Stimulated activated CD8-positive, alpha-beta memory T cell treated with anti-CD3 and anti-CD28 coated beads, Interleukin-4, amount 100 ng/mL, for 4 hours (primary cell): ENCODE results near the gene PROX1.
"Not testable (repeated sequence)": the region's sequence is repeated elsewhere in the genome, so short reads cannot be mapped to it uniquely, and the experiment has no call there.

Source experiments
- DNase-seq, 2 donors: peaks; one replicate each; pipeline ENCODE4 v3.0.0-alpha.2; 2020; ENCODE audit warnings: low read depth in 2 of 2, low spot score in 1 of 2

Gene PROX1

DNA sequence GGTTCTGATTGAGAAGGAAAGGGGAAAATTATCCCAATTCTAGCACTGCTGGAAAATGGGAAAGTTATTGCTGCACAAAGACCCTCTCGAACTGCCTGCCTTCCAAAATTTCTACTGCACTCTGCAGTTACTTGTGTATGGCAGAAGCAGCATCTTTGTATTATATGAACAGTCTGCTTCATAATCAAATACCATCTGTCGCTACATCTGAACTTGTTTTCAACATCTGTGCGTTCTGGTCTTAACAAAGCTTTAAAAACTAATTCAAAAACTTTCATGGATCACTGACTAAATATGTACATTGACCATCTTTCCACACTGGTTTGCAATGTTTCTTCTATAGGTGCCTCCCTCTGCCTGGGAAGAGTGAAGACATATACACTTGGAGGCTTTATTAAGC is 79.2 kb downstream of the PROX1 start:
- no peak for DNase-seq

DNA sequence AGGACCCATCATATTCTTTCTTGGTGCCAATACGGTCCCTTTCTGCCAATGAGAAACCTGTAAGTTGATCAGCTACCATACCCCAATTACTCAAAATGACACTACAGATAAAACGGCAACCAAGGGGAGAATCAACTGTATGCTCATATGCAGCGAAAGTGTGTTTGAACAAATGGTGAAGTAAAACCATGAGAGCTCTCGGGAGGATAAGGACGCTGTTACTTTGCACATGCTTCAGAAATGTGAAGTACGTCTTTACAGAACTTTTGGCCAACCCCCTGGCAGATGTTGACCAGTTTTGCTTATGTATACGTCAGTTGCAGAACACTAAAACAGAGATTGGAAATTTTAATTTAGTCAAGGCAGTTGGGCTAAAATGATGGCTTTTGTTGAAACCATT is 79.6 kb downstream of the PROX1 start:
- DNase-seq: no peak

DNA sequence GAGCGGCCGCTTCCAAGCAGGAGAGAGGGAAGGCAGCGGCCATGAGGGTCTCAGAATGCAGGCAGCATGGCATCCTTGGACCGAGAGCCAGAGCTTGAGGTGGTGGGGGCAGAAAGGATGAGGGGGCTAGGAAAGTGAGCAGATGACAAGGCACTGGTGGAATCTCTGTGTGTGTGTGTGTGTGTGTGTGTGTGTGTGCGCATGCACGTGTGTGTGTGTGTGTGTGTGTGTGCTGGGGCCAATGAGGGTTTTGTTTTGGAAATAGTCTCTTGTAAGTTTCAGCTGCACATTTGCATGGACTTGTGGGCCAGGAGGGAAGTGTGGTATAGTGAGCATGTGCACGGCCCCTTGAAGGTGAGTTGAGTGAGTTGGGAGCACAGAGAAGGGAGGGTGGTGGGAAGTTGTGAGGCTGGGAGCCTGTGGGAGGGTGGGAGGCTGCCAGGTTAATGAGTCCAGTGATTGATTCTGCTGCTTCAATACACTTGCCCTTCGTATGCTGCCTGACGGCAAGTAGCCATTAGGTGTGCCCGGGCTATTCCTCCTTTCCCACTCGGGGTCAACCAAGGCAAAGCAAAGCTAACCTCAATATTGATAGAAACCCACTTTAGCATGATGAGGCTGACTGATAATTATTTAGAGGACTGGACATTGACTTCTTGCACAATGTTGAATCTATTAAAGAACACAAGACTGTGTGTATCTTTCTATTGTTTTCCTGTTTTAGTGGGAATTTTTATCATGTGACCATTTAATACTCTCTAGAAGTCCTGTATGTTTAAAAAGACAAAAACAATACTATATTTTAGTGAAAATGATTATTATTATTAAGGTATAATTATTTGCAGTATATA is 80.3 kb downstream of the PROX1 start:
- DNase-seq: no peak

DNA sequence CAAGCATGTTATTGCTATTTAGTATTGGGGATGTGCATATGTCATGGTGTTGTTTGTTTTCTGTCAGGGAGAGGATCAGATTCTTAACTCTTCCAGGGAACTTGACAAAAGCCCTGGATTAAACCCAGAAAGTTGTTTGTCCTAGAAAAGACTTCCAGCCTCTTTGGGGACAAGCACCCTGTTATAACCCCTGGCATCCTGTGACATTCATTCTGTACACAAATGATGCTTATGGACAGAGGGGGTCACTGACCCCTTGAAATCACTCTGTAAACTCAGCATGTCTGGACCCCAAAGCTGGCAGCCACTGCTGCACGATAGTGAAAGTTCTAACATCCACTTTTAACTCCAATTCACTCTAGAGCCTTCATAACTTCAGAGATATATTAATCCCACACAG is 81.2 kb downstream of the PROX1 start:
- no peak for DNase-seq

DNA sequence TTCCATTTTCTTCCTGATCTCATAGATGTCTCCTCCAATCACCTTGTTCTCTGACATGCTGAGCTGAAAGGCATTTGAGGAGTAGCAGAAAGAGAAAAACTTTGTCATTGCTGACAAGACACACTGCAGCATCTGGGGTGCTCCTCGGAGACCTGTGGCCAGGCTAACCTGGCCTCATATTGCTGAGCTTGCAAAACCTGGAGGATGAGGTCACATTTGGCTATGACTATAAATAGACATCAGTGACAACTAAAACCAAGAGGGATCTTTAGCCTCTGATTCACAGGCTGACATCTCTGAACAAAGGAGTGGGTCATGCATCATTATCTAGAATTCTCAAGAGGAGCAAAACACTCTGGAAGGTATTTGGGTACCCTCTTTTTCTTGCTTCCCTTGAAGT is 83.7 kb downstream of the PROX1 start:
- DNase-seq: no peak

DNA sequence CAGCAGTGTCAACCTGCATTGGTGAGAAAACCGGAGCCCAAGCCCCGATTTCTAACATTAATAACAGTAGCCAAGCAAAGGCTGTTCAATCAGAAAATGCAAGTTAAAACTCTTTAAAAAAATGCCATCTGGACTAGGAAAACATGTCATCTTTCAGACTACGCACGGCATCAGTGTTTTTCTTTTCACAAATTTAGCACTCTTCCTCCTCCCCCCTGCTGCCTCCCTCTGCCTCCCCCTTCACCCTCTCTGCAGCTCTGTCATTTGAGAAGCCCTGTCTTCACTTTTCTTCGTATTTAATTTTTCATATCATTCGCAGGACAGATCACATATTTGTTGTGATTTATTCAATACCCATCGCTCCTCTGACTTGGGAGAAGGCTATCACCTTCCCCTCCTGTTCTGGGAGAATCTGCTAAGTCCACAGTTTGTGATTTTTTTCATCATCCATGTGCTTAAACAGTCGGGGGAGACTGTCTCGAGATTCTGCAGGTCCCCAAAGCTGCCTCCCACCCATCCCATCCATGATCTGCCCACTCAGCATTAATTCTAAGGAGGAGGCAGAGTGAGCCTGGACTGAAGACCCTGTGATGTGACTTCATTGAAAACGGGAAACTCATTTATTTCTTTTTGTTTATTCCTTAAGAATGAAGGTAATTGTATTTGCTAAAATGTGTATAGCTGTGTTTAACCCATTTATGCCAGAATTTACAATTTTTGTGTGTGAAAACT is 84.8 kb downstream of the PROX1 start:
- DNase-seq: no peak

DNA sequence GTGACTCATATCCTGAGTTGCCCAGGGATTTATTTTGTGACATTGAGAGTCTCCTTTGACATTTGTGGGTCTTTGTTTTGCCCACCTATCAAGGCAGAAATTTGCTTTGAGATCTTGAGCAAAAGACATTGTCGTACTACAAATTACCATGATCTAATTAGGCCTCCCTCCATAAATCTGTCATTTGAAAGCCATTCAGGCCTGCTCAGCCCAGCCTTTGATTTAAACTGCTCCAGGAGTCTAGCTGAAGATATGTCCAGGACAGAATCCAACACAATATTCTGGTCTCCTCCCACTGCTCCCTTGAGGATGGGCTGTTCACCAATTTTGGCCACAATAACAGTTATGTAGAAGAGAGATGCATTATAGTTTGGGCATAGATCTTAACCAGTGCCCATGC is 86.7 kb downstream of the PROX1 start:
- DNase-seq: no peak

DNA sequence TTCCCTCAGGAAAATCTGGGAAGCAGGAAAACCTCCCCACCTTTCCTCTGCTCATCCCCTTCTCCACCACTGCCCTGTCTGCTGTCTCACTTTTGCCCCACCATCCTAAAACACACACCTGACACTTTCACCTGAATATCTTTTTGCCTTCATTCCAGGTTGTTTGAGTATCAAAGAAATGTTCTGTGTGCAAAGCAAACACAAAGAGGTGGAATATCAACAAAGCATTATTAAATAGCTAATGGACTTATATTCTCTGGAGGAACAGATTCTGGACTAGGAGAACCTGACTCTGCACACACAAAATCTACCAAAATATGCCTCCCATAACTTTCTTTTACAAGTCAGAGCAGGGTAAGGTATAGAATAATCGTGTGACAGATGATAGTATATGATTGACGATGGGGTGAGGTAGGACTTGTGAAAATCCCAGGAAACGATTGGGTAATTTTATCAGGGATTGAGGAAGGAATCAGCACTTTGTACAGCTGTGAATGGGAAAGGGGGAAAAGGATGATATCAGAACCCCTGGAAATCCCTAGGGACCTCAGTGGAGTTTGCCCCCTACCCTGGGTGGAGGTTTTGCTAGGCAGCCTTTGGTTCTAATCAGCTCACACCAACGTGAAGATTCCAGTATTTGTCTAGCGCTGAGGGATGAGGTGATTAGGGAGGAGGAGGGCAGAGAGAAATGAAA is 87.7 kb downstream of the PROX1 start:
- no peak for DNase-seq

DNA sequence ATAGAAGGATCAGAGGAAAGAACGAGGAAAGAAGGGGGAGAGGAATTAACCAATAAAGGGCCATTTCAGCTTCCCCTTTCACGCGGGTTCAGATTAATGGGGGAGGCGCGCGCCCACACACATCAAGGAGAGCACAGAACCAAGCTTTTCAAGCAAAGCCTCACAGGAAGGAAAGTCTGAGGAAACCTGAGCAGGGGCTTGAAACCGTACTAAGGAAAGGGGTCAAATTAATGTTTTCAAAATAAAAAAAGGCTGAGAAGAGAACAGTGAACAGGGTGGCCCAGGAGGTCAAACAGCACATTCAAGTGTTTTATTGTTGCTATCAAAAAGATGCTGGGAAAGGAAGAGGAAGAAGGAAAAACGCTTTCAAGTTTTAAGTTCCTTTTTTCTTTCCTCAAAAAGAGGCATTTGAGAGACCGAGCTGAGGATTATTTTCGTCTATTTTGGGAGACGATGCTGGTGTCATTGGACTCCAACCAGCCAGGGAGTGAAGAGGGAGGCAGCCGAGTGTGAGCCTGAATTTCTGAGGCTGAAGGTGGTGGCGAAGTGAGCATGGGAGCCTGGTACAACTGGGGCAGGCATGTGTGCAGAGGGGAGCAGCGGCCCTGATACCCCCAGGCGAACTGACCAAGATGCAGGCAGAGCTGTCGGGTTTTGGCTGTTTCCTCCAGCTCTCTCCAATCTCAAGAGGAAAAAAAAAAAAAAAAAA is 88.4 kb downstream of the PROX1 start:
- no peak for DNase-seq

DNA sequence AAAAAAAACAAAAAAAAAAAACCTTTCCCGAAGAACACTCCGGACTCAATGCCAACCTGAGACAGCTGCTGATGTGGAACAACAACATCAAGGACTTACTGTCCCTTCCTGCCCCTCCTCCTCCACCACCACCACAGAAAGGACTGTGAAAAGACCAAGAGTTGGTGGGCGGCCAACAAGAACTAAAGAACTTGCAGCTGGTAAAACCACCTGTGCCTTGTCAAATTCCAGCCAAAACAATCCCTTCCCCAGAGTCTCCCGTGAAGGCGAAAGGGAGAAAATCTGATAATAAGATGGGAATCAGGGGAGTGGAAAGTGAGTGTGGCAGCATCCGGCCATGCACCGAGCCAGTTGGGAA is 88.9 kb downstream of the PROX1 start:
- no peak for DNase-seq

DNA sequence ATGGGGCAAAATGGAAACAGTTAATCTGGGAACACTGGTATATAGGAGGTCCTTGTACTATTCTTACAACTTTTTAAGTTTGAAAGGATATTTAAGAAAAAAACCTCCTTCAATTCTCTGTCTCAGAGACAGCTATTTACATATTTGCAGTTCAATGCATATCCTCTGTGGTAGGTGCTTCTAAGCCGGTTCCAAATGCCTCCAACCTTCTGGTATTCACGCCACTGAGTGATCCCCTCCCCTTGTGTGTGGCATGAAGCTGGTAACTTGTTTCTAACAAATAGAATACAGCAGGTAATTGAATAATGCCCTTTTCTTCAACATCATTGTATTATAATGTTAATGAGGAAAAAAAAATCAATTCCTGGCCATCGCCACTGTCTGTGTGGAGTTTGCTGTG is 91.2 kb downstream of the PROX1 start:
- no peak for DNase-seq

DNA sequence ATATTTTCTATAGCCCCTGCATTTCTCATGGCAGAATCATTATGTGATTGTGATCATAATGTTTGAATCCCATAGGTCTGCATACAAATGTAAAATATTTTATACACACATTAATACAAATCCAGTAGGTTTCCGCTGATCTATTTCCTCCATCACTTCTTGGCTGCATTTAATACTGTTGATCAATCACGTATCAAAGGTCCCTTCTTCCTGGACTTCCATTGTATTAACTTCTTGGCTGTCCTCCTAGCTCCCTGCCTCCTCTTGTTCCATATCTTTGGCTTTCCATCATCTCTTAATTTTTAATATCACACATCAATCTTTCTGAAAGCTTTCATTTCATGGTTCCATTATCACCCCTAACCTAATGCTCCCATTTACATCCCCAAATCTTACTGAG is 97.6 kb downstream of the PROX1 start:
- DNase-seq: no peak

DNA sequence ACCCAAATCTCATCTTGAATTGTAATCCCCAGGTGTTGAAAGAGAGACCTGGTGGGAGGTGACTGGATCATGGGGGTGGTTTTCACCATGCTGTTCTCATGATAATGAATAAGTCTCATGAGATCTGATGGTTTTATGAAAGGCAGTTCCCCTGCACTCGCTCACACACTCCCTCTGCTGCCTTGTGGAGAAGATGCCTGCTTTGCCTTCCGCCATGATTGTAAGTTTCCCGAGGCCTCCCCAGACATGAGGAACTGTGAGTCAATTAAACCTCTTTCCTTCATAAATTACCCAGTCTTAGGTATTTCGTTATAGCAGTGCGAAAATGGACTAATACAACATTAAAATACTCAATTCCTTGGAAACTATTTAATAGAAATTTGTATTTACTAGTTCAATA is 99.2 kb downstream of the PROX1 start:
- no peak for DNase-seq

DNA sequence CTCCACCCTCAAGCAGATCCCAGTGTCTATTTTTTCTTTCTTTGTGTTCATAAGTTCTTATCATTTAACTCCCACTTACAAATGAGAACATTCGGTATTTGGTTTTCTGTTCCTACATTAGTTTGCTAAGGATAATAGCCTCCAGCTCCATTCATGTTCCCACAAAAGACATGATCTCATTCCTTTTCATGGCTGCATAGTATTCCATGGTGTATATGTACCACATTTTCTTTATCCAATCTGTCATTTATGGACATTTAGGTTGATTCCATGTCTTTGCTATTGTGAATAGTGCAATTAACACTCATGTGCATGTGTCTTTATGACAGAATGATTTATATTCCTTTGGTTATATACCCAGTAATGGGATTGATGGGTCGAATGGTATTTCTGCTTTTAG is 101.2 kb downstream of the PROX1 start:
- DNase-seq: not testable (repeated sequence)
